GM18907 (cell line): Measurements from ENCODE around the gene GPR135.

Source experiments
- ATAC-seq: cut with Tn5 transposase; IDR thresholded peaks from one replicate; pipeline ENCODE4 v1.9.1; 2021; ENCODE audit warnings: mild to moderate bottlenecking, moderate library complexity; ENCODE audit not compliant: unreplicated experiment

Gene GPR135

DNA sequence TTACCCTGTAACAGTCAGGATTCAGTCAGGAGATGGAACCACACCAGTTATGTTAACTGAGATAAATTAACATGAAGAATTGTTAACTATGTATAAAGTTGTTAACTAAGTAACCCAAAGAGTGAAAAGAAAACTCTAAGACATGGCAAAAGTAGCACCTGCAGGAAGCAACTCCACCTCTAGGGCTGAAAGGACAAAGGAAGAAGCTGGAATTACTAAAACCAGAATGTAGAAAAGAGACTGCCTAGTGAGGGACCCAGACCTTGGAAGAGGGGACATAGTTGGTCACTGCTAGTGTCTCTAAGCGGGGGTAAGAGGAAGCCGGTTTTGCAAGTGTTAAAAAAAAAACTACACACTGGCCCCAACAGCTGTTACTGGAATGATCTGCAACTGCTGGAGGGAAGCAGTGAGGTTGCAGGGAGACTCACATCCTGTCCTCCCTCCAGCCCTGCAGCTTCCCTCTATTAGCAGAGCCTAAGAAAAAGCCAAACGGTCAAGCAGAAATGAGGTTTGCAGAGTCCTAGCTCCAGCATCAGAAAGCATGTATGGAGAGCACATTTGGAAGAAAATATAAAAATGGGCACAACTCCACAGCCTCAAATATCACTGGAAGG lies 39.8 kb downstream of the GPR135 start:
- ATAC-seq = no peak

DNA sequence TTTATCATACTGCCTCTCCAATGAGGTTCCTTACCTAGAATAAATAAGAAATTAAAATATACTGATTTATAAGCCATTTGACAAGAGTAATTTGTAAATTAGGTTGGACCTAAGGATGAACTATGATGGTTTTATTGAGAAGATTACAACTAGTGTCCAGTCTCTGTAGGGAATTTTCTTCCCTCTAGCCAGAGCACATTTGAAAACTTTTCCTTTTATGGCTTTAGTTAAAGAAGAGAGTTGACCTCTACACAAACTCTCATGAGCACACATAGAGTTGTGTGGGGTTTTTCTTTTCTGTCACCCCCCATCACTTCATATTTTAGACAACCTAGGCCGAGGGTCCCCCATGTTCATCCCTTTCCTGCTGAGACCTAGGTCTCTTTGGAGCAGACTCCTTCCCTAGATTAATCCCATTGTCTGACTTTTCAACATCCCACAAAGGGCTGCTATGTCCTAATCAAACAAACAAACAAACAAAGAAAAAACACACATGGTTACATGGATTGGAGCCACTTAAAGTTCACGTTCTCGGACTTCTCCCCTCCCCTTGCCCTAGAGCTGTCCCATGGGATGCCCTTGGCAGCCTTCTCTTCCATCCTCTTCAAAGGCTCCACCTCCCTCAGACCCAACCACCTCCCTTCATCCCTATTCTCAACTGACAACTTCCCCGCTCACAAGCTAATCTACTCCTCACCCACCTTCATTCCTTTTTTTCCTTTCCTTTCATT lies 40.7 kb downstream of the GPR135 start:
- no peak for ATAC-seq

DNA sequence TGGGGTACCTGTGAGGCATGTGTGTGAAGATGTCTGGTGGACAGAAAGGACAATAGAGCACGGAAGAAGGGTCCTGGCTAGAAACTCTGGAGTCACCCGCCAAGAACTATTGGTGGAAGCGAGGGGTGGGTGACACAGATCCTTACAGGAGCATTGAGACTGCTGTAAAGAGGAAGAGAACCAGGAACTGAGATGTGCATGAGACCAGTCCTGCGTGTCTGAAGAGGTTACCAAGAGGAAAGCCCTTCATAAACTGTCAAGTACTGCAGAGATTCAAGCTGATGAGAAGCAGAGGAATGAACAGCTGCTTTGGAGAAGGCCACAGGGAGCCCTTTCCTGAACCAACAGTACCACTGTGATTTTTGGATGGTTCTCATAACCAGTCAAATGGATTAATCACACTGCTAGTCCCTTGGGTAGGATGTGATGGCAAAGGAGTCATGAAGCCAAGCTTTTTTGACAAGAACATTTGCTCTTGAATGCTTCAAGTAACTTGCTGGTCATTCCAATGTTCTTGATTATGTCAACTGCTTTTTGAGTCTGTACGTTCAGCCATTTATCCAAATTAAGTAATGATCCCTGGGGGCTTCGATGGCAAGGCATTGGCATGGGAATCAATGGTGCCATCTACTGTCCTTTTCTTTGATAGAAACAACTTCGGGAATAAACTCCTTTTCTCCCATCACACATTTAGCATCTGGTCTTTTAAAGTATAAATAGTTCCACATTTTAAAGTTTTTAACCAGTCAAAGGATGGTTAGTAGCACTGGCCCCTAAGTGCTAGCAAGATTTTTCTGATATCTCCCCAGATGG lies 42.9 kb downstream of the GPR135 start:
- no peak for ATAC-seq

DNA sequence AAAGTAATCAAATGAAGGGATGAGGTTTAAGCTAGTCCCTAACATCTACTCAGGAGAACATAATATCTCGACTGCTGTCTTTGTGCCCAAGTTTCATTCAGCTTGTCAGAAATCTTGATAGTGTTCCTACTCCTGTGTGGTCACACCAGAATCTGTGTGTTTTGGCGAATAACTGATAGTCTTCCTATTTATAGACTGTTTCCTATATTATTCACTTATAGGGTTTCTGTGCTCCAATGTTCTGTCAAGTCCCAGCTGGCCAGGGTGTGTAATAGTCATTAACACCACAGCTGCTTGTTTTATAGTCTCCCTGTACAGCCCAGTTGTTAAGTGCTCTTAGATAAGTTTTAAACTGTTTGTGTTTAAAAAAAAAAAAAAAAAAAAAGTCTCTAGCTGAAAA lies 45.9 kb downstream of the GPR135 start:
- ATAC-seq = no peak

DNA sequence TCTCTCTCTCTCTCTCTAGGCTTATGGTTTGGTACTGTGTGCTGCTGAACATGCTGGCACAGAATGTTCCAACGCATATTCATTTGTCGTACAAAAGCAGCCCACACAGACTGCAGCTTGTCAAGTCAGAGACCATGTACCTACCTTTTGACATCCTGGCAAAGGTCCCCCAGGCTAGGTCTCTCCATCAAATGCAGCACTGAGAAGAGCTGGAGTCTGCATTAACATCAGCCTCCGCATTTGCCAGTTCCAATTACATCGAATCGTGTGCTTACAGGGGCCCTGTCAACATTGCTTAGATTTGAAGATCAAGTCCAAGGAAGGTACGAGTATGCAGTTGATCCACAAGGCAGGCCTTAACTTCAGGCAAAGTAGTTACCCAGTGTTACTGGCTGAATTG lies 47.9 kb downstream of the GPR135 start:
- no peak for ATAC-seq

DNA sequence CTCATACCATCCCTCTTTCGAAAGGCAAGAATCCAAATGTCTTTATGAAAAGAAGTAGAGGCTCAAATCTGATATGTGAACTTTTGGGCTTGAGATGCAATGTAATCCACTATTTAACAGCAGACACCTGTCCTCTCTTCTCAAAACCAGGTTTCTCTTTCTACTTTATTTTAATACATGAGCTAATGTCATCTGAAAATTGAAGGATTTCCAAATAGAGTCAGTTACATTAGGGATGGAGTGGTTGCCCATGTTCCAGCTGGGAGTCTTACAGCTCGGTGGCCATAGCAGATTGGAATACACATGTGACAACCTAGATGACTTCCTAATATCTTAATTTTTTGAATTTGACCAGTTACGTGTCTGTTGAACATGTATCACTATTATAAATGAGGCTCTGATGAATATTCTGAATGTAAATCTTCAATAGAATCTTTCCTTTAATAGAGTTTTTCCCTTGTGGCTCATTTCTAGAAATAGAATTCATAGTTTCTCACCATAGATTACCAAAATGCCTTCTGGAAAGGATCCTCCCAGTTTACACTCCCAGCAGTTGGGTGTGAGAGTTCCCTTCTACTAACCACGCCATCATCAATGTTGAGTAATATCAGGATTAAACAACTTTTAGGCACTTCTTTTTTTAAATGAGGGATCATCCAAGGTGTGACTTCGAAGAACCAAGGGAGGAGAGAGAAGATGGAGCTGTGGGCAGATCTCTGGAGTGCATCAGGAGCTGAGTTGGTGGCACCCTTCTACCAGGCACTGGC lies 49.2 kb downstream of the GPR135 start:
- no peak for ATAC-seq
